B cell (primary cell): ENCODE results near the gene PCLO.

Experiments used
- CTCF ChIP-seq: fragments of 200-600 bp; IDR thresholded peaks from one replicate; pipeline ENCODE4 v1.8.0; 2022; ENCODE audit warnings: antibody characterized with exemption, mild to moderate bottlenecking
- EZH2 ChIP-seq: IDR thresholded peaks from 2 replicates; pipeline ENCODE4 v1.6.1; 2012; ENCODE audit warnings: borderline replicate concordance, low read depth, mild to moderate bottlenecking, moderate library complexity, low read length; ENCODE audit not compliant: insufficient read depth, poor library complexity, severe bottlenecking

- TF ChIP-seq CTCF, result no peak
- TF ChIP-seq EZH2, result no peak
These were observed 190.5 kb downstream of the PCLO start for GRCh38 chr7:82972135-82972534.
